GM13977 (cell line): ENCODE data around the gene CXCL8.
"Not testable (repeated sequence)": the region's sequence is repeated elsewhere in the genome, so short reads cannot be mapped to it uniquely, and the experiment has no call there.

ENCODE experiments used
- DNase-seq: peaks from one replicate; pipeline ENCODE4 v3.0.0; 2012; ENCODE audit warnings: low spot score
- in situ Hi-C: fragments of 300-500 bp; cut with MboI; formaldehyde crosslinking; loops from one replicate; pipeline ENCODE4 v1.12.0; 2022; ENCODE audit warnings: low sequenced_read_pairs, low pct_unique_long_range_greater_than_20kb, mixed read lengths, inconsistent platforms; ENCODE audit not compliant: unreplicated experiment
- TF ChIP-seq, protein P1 (sequence below): IDR thresholded peaks from 2 replicates; pipeline ENCODE4 v1.5.1; 2012; ENCODE audit warnings: mild to moderate bottlenecking, control low read depth; ENCODE audit not compliant: insufficient read depth; ENCODE audit errors: extremely low read depth, missing control alignments

The CXCL8 gene

GRCh38 chr4:73761856-73762255, 21.5 kb downstream of the CXCL8 start:
- in situ Hi-C loops, result no loop called here
- no peak for DNase-seq
- TF ChIP-seq, protein P1, sequence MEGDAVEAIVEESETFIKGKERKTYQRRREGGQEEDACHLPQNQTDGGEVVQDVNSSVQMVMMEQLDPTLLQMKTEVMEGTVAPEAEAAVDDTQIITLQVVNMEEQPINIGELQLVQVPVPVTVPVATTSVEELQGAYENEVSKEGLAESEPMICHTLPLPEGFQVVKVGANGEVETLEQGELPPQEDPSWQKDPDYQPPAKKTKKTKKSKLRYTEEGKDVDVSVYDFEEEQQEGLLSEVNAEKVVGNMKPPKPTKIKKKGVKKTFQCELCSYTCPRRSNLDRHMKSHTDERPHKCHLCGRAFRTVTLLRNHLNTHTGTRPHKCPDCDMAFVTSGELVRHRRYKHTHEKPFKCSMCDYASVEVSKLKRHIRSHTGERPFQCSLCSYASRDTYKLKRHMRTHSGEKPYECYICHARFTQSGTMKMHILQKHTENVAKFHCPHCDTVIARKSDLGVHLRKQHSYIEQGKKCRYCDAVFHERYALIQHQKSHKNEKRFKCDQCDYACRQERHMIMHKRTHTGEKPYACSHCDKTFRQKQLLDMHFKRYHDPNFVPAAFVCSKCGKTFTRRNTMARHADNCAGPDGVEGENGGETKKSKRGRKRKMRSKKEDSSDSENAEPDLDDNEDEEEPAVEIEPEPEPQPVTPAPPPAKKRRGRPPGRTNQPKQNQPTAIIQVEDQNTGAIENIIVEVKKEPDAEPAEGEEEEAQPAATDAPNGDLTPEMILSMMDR, result no peak

DNA sequence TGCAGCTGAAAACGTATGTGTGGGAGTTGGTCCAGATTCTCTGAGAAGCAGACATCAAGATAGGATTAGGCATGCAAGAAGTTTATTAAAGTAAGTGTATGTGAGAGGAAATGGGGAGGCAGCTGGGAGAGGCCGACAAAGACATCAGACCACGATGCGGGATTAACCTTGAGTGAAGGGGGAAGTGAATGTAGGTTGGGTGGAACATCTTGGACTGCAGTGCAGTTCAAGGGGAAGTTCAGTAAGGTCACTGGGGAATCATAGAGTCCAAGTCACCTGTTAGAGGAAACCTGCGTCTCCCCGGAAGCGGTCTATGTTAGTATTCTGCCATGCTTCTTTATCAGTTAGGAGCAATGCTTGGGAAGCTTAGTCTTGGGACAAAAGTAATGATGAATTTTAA, 22.0 kb downstream of the CXCL8 start:
- in situ Hi-C loops, result no loop called here
- DNase-seq, result no peak

GRCh38 chr4:73763877-73764276, 23.5 kb downstream of the CXCL8 start:
- TF ChIP-seq, protein P1, result no peak
- no peak for DNase-seq
- in situ Hi-C loops, result no loop called here

More for the DNA sequence above, 22.0 kb downstream of the CXCL8 start:
- TF ChIP-seq, protein P1, result no peak

- in situ Hi-C loops, result no loop called here
- TF ChIP-seq, protein P1, result no peak
Observed at GRCh38 chr4:73764513-73764912, 24.1 kb downstream of the CXCL8 start.

GRCh38 chr4:73765296-73765695, 24.9 kb downstream of the CXCL8 start:
- DNase-seq, result no peak
- in situ Hi-C loops, result no loop called here
- TF ChIP-seq, protein P1, result no peak

More at GRCh38 chr4:73764513-73764912, 24.1 kb downstream of the CXCL8 start:
- no peak for DNase-seq

DNA sequence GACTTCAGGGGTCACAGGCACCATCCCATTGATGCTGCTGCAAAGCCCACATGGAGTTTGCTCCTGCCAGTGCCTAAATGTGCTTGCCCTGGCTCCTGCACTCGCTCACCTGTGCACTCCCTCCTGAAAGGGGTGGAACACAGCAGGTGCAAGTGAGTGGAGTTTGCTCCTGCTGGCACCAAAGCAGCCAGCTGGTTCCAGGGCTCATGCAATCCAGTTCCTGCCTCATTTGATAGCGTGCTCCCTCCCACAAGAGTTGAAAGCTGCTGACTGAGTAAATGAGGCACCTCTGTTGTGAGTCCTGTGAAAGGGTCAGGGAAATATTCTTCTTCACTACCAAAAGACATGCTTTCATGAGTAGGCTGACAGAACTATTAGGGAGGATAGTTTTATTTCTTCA, 30.5 kb downstream of the CXCL8 start:
- in situ Hi-C loops, result no loop called here
- no peak for DNase-seq
- TF ChIP-seq, protein P1, result no peak

GRCh38 chr4:73772363-73772762, 32.0 kb downstream of the CXCL8 start:
- in situ Hi-C loops, result no loop called here
- DNase-seq, result no peak
- TF ChIP-seq, protein P1, result no peak

- DNase-seq, in situ Hi-C loops: not testable (repeated sequence)
Observed at GRCh38 chr4:73774406-73774805, 34.0 kb downstream of the CXCL8 start.
